Amygdala (tissue), 56 donors: Measurements from ENCODE around the gene CDK5R2.
A peak's percentile ranks its signal among the peaks of the same experiment; 100 is the strongest.

Experiments
- DNase-seq, 56 donors: peaks; one replicate each; lab custom pipeline; 2025; lab: John Stamatoyannopoulos, UW

Gene CDK5R2

DNA sequence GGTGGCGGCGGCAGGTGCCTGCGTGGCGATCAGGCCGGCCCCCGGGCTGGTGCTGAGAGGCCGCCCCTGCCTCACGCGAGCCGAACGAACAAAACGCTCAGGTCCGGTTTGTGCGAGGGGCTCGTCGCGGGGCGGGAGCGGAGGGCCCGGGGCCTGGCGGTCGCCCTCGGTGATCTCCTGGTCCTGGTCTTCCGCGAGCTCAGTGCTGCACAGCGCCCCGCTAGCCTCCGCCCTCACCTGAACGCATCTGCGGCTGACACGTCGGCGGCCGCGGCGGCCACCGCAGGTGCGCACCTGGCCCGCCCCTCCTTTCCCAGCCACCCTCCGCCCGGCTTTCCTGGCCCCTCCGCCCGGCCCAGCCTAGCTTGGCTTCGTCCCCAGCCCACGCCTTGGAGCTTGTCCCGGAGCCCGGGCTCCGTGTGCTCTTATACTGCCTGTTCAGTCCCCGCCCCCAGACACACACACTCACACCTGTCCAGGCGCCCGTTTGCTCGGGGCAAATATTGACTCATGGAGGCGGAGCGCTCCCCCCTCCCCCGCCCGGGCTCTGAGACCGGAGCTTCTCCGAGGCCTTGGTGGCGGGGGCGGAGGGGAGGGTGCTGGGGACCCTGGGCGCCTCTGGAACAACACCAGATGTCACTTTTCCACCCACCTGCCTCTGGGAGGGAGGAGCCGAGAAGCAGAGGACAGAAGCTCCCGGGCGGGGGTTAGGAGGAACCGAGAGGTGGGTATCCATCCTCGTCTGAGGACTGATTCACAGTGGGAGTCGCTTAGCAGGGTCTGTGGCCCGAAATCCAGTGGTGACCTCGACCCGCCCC lies 42.3 kb downstream of the CDK5R2 start:
- peak in 2 of 56 donors; percentile 31 to 64 for DNase-seq

DNA sequence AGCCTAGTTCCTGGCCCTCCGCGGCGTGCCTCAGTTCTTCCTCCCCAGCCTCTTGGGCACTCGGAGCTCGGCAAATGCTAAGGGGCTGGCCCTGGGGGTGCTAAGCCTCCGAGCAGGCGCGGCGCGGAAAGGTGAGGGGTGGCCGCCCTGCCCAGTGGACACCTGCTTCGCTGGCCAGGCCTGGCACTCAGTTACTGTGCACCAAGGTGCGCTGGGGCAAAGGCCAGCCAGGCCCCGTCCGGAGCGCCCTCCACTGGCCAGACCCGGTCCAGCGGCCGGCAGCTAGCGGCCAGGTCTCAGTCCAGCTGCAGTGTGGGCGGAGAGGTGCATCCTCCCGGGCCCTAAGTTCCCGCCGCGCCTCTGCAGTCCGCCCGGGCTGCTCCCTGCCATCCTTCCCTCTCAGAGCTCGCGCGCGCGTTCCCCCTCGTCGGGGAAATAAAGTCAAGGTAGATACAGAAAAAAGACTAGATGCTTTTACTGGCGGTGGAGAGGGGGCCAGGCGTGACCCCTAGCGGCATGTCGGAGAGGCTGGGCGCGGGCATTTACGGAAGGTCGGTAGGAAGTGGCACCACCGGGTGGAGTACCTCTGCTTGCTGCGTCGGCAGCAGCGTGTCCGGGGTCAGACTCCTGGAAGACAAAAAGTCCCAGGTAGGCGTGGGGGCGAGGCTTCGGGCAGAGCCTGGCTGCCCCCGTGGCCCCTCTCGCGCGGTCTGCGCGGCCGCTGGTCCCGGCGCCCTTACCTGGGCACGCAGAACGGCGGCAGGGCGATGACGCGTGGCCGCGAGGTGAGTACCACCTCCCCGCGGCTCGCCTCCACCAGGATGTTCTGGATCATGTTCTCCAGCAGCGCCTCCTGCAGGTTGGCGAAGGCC lies 43.2 kb downstream of the CDK5R2 start:
- peak in 5 of 56 donors; percentile 12 to 47 (median 14) for DNase-seq

DNA sequence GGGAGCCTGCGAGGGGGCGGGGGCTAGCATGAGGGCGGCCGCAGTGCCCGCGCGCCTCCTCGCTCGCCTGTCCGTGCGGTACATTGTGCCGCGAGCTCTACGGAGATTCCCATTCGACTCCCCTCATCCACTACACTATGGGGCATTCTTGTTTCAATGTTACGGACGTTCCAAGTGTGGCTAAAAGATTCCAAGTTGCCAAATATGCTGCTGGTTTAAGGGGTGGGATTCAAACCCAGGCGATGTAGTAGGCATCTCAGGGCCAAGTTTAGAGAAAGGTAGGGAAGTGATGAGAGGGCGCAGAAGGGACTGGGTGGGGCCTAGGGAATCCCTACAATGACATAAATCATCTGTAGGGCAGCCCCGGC lies 43.8 kb downstream of the CDK5R2 start:
- no peak for DNase-seq

DNA sequence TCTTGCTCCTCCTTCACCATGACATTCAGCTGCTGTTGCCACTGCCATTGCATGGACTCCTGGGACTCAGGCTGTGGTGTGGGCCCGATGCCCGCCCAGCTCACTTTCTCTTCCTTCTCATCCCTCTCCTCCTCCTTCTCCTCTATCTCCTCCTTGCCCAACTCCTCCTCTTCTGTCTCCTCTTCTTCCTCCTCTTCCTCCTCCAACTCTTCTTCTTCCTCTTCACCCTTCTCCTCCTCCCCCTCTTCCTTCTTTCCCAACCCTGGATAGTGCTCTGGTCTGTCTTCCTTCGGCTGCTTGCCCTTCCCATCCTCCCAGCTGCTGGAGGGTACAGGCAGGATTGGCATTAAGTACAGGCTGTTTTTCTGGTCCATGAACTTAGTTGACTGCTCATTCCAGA lies 44.5 kb downstream of the CDK5R2 start:
- DNase-seq, result no peak

DNA sequence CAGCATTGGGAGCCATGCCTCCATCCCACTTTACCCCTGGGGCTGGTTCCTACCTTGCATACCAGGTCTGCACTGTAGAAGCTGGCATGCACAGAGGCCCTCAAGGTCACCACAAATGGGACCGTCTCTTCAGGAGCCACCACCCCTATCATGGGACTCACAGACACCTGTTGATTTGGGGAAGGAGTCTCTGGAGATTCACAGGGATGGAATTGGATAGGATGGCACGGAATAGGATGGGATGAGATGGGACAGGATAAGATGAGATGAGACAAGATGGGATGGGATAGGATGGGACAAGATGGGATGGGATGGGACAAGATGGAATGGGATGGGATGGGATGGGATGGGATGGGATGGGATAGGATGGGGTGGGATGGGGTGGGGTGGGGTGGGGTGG lies 49.8 kb downstream of the CDK5R2 start:
- DNase-seq, result no peak

DNA sequence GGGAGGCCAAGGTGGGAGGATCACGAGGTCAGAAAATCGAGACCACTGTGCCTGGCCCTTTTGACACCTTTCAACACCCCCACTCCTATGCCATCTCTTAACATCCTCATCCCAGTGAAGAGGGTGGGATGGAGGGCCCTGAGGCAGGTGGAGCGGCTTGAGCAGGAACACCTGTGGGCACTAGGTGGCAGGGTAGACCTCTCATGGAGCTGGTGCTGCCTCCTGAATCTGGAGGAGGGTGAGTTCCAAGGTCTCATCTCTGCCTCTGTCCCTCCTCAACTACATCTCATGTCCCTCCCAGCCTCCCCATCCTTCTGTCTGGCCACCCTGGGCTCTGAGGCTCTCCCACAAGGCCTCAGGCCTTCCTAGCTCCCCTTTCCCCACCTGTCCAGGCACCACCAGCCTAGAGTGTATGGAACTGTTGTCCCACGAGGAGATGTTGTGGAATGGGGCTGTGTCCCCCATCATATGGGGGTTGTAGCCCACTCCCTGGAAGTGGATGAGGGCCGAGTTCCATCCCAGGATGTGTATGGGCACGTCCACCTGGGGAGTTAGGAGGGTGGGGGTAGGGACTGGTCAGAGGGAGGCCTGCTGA lies 50.8 kb downstream of the CDK5R2 start:
- no peak for DNase-seq

DNA sequence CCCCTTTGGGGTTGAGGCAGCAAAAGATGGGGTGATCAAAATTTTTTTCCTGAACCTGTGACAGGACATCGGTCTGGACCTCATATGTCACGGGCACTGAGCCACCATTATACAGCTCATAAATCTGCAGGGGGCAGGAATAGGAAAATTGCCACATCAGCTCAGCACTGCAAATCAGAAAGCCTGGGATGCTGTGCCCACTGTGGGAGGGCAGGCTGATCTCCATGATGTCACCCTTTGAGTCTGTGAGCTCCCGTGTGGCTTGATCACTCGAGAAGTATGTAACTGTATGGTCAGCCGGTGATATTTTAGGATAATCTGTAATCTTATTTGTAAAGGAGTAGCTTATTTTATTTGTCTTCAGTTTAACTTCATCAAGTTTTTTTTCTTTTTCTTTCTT lies 51.4 kb downstream of the CDK5R2 start:
- no peak for DNase-seq
